HepG2 (cell line): Measurements from ENCODE around the gene POC1B. TPM values are rescaled to one million over a fixed set of nuclear protein-coding genes. Genes with fewer than 3 reads are reported as not detected.

Experiments
- AGO2 ChIP-seq: fragments of 200-400 bp; formaldehyde crosslinking; optimal IDR thresholded peaks from 2 replicates; pipeline ENCODE3; 2017; ENCODE audit warnings: mild to moderate bottlenecking, low read depth, low read length, moderate library complexity
- ASH2L ChIP-seq: fragments of 300-600, 200-600 bp; sonication (generic); IDR thresholded peaks from 2 replicates; pipeline ENCODE4 v1.7.0; 2017; ENCODE audit warnings: low read depth, mild to moderate bottlenecking, moderate library complexity, mixed read lengths, low read length; ENCODE audit not compliant: insufficient read length
- ATF3 ChIP-seq: sonication (generic); formaldehyde crosslinking; IDR thresholded peaks from 2 replicates; pipeline ENCODE4 v1.4.0; 2020; ENCODE audit warnings: missing genetic modification reagents
- CCDC6 ChIP-seq: sonication (generic); formaldehyde crosslinking; IDR thresholded peaks from 2 replicates; pipeline ENCODE4 v1.8.1; 2022; ENCODE audit warnings: mild to moderate bottlenecking, missing genetic modification reagents, moderate library complexity
- ERF ChIP-seq: IDR thresholded peaks from 2 replicates; pipeline ENCODE4 v1.6.1; 2018; ENCODE audit warnings: missing biosample characterization, missing genetic modification reagents
- MATR3 ChIP-seq: sonication (generic); formaldehyde crosslinking; IDR thresholded peaks from 2 replicates; pipeline ENCODE4 v1.4.0; 2020; ENCODE audit warnings: missing genetic modification reagents
- SMAD9 ChIP-seq: sonication (generic); formaldehyde crosslinking; IDR thresholded peaks from 2 replicates; pipeline ENCODE4 v1.5.1; 2020; ENCODE audit warnings: mild to moderate bottlenecking, missing genetic modification reagents
- ZBTB4 ChIP-seq: sonication (generic); formaldehyde crosslinking; IDR thresholded peaks from 2 replicates; pipeline ENCODE4 v1.4.0; 2020; ENCODE audit warnings: missing genetic modification reagents, mild to moderate bottlenecking, borderline replicate concordance
- ZFYVE20 ChIP-seq: sonication (generic); formaldehyde crosslinking; IDR thresholded peaks from 2 replicates; pipeline ENCODE4 v1.8.0; 2023; ENCODE audit warnings: low read depth, mild to moderate bottlenecking, moderate library complexity, missing genetic modification reagents, borderline replicate concordance
- ZKSCAN8 ChIP-seq: IDR thresholded peaks from 2 replicates; pipeline ENCODE4 v1.6.1; 2016; ENCODE audit warnings: borderline replicate concordance, missing genetic modification reagents, missing compliant biosample characterization
- ZNF180 ChIP-seq: sonication (generic); formaldehyde crosslinking; IDR thresholded peaks from 2 replicates; pipeline ENCODE4 v1.4.0; 2020; ENCODE audit warnings: low read depth, missing genetic modification reagents, borderline replicate concordance
- ZNF280B ChIP-seq: sonication (generic); formaldehyde crosslinking; IDR thresholded peaks from 2 replicates; pipeline ENCODE4 v1.5.0; 2020; ENCODE audit warnings: missing genetic modification reagents, mild to moderate bottlenecking, borderline replicate concordance
- ZNF772 ChIP-seq: sonication (generic); formaldehyde crosslinking; IDR thresholded peaks from 2 replicates; pipeline ENCODE4 v1.5.0; 2020; ENCODE audit warnings: mild to moderate bottlenecking, missing genetic modification reagents
- ZNF777 ChIP-seq: sonication (generic); formaldehyde crosslinking; IDR thresholded peaks from 2 replicates; pipeline ENCODE4 v1.4.0; 2020; ENCODE audit warnings: missing genetic modification reagents
- polyA plus RNA-seq, 8 experiments: library from polyadenylated mRNA; depleted of rRNA in 3 of 8; stranded (reverse) in 7 of 8; unstranded in 1 of 8; fragments of >200 nt; fragmentation: Illumina TruSeq in 4 of 8; extraction: Trizol in 4 of 8; gene quantifications; 2 replicates each; pipeline versions ENCODE4 v1.2.1 to v1.2.3, GENCODE V29; 2011 to 2016; ENCODE audit warnings: low read depth in 4 of 8, missing spikeins in 1 of 8, mixed read lengths in 1 of 8; ENCODE audit not compliant: insufficient read depth in 1 of 8
- total RNA-seq, 5 experiments: library from RNA; depleted of rRNA; stranded (reverse); fragments of >200 nt; fragmentation: Illumina TruSeq; extraction: Trizol; gene quantifications; 2 replicates each; pipeline ENCODE4 v1.2.3, GENCODE V29; 2016; ENCODE audit warnings: low read depth in 1 of 5
- TF ChIP-seq, protein P1 (sequence below): sonication (generic); formaldehyde crosslinking; IDR thresholded peaks from 2 replicates; pipeline ENCODE4 v1.5.1; 2020; ENCODE audit warnings: missing genetic modification reagents, mild to moderate bottlenecking, borderline replicate concordance
- TF ChIP-seq, protein P2 (sequence below), 2 experiments: sonication (generic) in 1 of 2; formaldehyde crosslinking in 1 of 2; IDR thresholded peaks; 2 replicates each; pipeline versions ENCODE4 v1.4.0 to v1.6.1; 2018 to 2020; ENCODE audit warnings: missing genetic modification reagents in 2 of 2, borderline replicate concordance in 1 of 2, low read depth in 1 of 2, mild to moderate bottlenecking in 1 of 2, missing biosample characterization in 1 of 2
- TF ChIP-seq, protein P3 (sequence below): sonication (generic); formaldehyde crosslinking; IDR thresholded peaks from 2 replicates; pipeline ENCODE4 v1.8.1; 2023; ENCODE audit warnings: missing genetic modification reagents, inconsistent platforms, borderline replicate concordance

The POC1B gene
- total and polyA plus RNA-seq, 2 of the 13 experiments (the other 11 are each of a cell fraction or from before 2014, with no cell fraction given), result 9.3 to 11.0 TPM

GRCh38 chr12:89525305-89525823 is 483 bp downstream of the POC1B start (continued):
- no peak for TF ChIP-seq ZNF280B (CRISPR knock-in tag)
- peak; percentile 44 for TF ChIP-seq AGO2
- TF ChIP-seq ZFYVE20, result no peak
- peak; percentile 71; the same call in 1 of the 2 replicates for TF ChIP-seq ZNF777 (CRISPR knock-in tag)
- TF ChIP-seq ZKSCAN8, result no peak
- TF ChIP-seq ERF, result no peak
- peak; percentile 71 for TF ChIP-seq ASH2L
- TF ChIP-seq, protein P1, sequence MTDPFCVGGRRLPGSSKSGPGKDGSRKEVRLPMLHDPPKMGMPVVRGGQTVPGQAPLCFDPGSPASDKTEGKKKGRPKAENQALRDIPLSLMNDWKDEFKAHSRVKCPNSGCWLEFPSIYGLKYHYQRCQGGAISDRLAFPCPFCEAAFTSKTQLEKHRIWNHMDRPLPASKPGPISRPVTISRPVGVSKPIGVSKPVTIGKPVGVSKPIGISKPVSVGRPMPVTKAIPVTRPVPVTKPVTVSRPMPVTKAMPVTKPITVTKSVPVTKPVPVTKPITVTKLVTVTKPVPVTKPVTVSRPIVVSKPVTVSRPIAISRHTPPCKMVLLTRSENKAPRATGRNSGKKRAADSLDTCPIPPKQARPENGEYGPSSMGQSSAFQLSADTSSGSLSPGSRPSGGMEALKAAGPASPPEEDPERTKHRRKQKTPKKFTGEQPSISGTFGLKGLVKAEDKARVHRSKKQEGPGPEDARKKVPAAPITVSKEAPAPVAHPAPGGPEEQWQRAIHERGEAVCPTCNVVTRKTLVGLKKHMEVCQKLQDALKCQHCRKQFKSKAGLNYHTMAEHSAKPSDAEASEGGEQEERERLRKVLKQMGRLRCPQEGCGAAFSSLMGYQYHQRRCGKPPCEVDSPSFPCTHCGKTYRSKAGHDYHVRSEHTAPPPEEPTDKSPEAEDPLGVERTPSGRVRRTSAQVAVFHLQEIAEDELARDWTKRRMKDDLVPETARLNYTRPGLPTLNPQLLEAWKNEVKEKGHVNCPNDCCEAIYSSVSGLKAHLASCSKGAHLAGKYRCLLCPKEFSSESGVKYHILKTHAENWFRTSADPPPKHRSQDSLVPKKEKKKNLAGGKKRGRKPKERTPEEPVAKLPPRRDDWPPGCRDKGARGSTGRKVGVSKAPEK, result no peak
- TF ChIP-seq, protein P2, sequence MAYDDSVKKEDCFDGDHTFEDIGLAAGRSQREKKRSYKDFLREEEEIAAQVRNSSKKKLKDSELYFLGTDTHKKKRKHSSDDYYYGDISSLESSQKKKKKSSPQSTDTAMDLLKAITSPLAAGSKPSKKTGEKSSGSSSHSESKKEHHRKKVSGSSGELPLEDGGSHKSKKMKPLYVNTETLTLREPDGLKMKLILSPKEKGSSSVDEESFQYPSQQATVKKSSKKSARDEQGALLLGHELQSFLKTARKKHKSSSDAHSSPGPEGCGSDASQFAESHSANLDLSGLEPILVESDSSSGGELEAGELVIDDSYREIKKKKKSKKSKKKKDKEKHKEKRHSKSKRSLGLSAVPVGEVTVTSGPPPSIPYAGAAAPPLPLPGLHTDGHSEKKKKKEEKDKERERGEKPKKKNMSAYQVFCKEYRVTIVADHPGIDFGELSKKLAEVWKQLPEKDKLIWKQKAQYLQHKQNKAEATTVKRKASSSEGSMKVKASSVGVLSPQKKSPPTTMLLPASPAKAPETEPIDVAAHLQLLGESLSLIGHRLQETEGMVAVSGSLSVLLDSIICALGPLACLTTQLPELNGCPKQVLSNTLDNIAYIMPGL (CRISPR knock-in tag; IDR thresholded peaks at IDR 0.05; ENCODE audit: borderline replicate concordance in 1 of 2, low read depth in 1 of 2), result peak in 1 of 2 experiments; percentile 57; a peak in 1 of 4 replicates
- 0 out of 2 replicates have a peak, but pooled peaks have one; percentile 6 for TF ChIP-seq SMAD9 (CRISPR knock-in tag)
- peak; percentile 42; the same call in 1 of the 2 replicates for TF ChIP-seq ZNF772 (CRISPR knock-in tag)
- TF ChIP-seq ZBTB4 (CRISPR knock-in tag), result no peak
- no peak for TF ChIP-seq ATF3 (CRISPR knock-in tag)
- no peak for TF ChIP-seq ZNF180
- TF ChIP-seq, protein P3, sequence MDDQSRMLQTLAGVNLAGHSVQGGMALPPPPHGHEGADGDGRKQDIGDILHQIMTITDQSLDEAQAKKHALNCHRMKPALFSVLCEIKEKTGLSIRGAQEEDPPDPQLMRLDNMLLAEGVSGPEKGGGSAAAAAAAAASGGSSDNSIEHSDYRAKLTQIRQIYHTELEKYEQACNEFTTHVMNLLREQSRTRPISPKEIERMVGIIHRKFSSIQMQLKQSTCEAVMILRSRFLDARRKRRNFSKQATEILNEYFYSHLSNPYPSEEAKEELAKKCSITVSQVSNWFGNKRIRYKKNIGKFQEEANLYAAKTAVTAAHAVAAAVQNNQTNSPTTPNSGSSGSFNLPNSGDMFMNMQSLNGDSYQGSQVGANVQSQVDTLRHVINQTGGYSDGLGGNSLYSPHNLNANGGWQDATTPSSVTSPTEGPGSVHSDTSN, result no peak
- TF ChIP-seq CCDC6 (CRISPR knock-in tag), result 0 out of 2 replicates have a peak, but pooled peaks have one; percentile 16
- no peak for TF ChIP-seq MATR3
